H1 (cell line): Measurements from ENCODE around the gene ORC3. TPM values are rescaled to one million over a fixed set of nuclear protein-coding genes. Genes with fewer than 3 reads are reported as not detected.

ENCODE experiments used
- CHD7 ChIP-seq: fragments of 300-600 bp; sonication (generic); IDR thresholded peaks from 2 replicates; pipeline ENCODE4 v1.7.1; 2012; ENCODE audit warnings: low read length, moderate library complexity, mild to moderate bottlenecking, inconsistent platforms; ENCODE audit not compliant: insufficient replicate concordance
- polyA plus RNA-seq, 7 experiments: library from polyadenylated mRNA; depleted of rRNA in 3 of 7; stranded (reverse) in 5 of 7; unstranded in 2 of 7; fragments of >200 nt in 5 of 7; fragments of 200-250 nt in 2 of 7; gene quantifications; 1 replicate in 5 of 7; 2 replicates in 1 of 7; 4 replicates in 1 of 7; pipeline versions ENCODE4 v1.2.1 to v1.2.3, GENCODE V29; 2011 to 2013; ENCODE audit warnings: missing spikeins in 2 of 7, mixed read lengths in 2 of 7
- total RNA-seq: library from RNA; stranded (reverse); fragmentation: NEBNext Ultra II Directional; extraction: Animal tissue kit (Norgen Biotek cat#: 25700); gene quantifications from 2 replicates; pipeline ENCODE4 v1.2.1, GENCODE V29; 2021

Gene ORC3
- total and polyA plus RNA-seq, 2 of the 8 experiments (the other 6 are each of a cell fraction or from before 2014, with no cell fraction given): 35.9 to 60.9 TPM

GRCh38 chr6:87661503-87661902, 71.6 kb downstream of the ORC3 start (continued):
- TF ChIP-seq CHD7: no peak
